ENCODE results near the gene METTL15.
A peak's percentile ranks its signal among the peaks of the same experiment; 100 is the strongest.
"Not testable (repeated sequence)": the region's sequence is repeated elsewhere in the genome, so short reads cannot be mapped to it uniquely, and the experiment has no call there.

The METTL15 gene

DNA sequence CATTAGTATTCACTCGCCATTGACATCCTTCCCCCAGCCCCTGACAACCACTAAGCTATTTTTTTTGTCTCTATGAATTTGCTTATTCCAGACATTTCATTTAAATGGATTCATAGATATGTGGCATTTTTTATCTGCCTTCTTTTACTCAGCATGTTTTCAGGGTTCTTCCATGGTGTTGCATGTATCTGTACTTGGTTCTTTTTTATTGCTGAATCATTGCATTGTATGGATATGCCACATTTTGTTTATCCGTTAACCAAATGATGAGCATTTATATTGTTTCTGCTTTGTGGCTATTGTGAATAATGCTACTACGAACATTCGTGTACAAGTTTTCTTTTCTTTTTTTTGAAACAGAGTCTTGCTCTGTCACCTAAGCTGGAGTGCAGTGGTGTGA is 5.9 kb downstream of the METTL15 start:
- Histone ChIP-seq H3K27me3 (ENCODE audit: insufficient read depth, low read length) (no peaks in the 10 kb centered on the region), H3K27ac (ENCODE audit: low read length) (no peak overlapping the region), H3K4me3 (ENCODE audit: low read length) (no peak overlapping the region)

DNA sequence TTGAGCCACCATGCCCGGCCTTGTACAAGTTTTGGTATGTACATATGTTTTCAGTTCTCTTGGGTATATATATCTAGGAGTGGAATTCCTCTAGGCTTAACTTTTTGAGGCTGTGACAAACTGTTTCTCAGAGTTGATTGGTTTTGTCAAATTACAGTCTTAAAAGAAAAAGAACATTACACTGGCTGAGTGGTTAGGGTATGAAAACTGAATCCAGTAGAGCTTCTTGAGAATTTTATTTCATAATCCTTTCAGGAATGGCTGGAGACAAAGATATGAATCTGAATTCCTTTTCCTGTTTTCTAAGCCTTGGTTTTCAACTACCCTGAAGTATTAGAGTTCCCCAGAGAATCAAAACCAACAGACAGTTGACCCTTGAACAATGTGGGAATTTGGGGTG is 6.5 kb downstream of the METTL15 start:
- Histone ChIP-seq H3K9me3 (ENCODE audit: insufficient read depth, low read depth, low read length) (no peaks in the 10 kb centered on the region), H3K36me3 (ENCODE audit: insufficient read depth, low read depth, low read length) (peaks cover 21% of the 10 kb centered on the region), H3K4me3 (ENCODE audit: low read length) (no peak overlapping the region), H3K27me3 (ENCODE audit: insufficient read depth, low read length) (no peaks in the 10 kb centered on the region), H3K9ac (ENCODE audit: low read depth, low read length) (no peak overlapping the region), H3K27ac (ENCODE audit: low read length) (no peak overlapping the region), H3K4me1 (ENCODE audit: insufficient read depth, low read length) (no peaks in the 10 kb centered on the region)

More for the DNA sequence above, 5.9 kb downstream of the METTL15 start:
- peaks cover 2% of the 10 kb centered on the region; the same call in 1 of the 2 replicates for H3K4me1 ChIP-seq (ENCODE audit: insufficient read depth, low read length)
- H3K36me3 ChIP-seq (ENCODE audit: insufficient read depth, low read depth, low read length), result peaks cover 21% of the 10 kb centered on the region
- H3K9me3 ChIP-seq (ENCODE audit: insufficient read depth, low read depth, low read length), result no peaks in the 10 kb centered on the region
- no peak overlapping the region for H3K9ac ChIP-seq (ENCODE audit: low read depth, low read length)

DNA sequence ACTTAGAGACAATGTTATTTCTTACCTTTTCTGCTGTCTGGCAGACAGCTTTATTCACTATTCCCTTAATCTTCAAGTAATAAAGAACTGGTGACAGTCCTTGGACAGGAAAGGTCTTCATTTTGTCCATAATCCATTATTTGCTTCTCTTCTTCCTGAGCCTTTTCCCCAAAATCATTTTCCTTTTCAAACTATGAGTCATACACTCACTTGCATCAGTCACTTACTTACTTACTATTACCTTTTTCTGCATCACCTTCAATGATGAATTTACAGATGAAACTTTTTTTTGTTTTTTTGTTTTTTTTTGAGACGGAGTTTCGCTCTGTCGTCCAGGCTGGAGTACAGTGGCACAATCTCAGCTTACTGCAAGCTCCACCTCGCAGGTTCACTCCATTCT is 9.5 kb downstream of the METTL15 start:
- Histone ChIP-seq H3K27ac (ENCODE audit: low read length) (no peak overlapping the region), H3K4me3 (ENCODE audit: low read length) (no peak overlapping the region), H3K9me3 (ENCODE audit: insufficient read depth, low read depth, low read length) (no peaks in the 10 kb centered on the region), H3K36me3 (ENCODE audit: insufficient read depth, low read depth, low read length) (peaks cover 21% of the 10 kb centered on the region), H3K4me1 (ENCODE audit: insufficient read depth, low read length) (no peaks in the 10 kb centered on the region), H3K27me3 (ENCODE audit: insufficient read depth, low read length) (no peaks in the 10 kb centered on the region), H3K9ac (ENCODE audit: low read depth, low read length) (no peak overlapping the region)

DNA sequence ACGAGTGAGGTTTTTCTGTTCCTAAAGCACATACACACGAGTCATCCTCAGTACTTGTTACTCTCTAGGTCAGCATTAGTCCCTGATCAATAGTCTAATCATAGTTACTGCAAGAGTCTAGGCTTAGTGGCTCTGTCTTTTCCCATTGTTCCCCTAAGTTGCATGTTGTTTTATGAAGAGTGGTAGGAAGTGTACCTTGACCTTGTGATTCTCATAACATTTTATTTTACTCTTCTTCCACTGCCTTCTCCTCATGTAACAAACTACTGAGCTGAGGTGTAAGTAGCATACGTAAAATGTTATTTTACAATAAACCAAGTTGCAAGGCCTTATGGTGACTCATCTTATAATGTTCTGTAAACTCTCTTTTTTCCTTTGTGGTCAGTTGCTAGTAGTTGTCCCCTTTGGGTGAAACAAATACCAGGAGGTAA is 15.0 kb downstream of the METTL15 start:
- Histone ChIP-seq H3K9me3 (ENCODE audit: insufficient read depth, low read depth, low read length) (no peaks in the 10 kb centered on the region), H3K9ac (ENCODE audit: low read depth, low read length) (no peak overlapping the region), H3K4me1 (ENCODE audit: insufficient read depth, low read length) (no peaks in the 10 kb centered on the region), H3K4me3 (ENCODE audit: low read length) (no peak overlapping the region), H3K27ac (ENCODE audit: low read length) (no peak overlapping the region), H3K36me3 (ENCODE audit: insufficient read depth, low read depth, low read length) (no peaks in the 10 kb centered on the region), H3K27me3 (ENCODE audit: insufficient read depth, low read length) (no peaks in the 10 kb centered on the region)

DNA sequence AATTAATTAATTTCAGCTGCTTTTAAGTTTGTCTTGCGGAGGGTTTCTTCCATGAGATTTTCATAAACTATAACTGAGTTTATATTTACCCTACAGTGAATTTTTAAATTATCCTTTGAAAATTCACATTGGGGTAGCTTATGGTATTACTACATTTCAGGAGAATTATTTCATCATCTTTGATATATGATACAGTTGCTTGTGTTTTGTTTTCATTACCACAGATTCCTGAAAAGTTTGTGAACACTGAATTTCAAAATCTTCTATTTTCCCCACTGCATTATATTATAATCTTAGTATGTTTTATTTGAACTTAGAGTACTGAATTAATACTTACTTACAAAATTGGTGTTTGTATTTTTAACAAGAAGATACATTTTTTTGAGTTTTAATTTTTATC is 24.4 kb downstream of the METTL15 start:
- peaks cover 17% of the 10 kb centered on the region; the same call in 1 of the 2 replicates for H3K36me3 ChIP-seq (ENCODE audit: insufficient read depth, low read depth, low read length)

DNA sequence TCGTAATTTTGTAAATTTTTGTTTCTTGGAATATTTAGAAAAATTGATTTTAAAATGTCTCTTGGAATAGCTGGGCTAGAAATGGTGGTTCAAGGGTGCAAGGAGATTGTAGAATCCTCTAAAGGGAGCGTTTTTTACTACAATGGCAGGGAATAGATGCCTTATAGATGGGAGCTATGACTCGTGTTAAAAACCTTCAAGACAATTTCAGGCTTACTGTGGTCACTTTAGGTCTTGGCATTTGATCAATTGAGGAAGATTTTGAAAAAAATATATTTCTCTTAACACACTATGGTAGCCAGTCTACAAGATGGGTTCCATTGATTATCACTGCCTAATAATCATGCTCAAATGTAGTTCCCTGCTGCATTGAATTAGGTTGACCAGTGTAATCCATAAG is 25.0 kb downstream of the METTL15 start:
- no peaks in the 10 kb centered on the region for H3K27me3 ChIP-seq (ENCODE audit: insufficient read depth, low read length)

More for the DNA sequence above, 24.4 kb downstream of the METTL15 start:
- Histone ChIP-seq H3K9me3 (ENCODE audit: insufficient read depth, low read depth, low read length) (peaks cover 40% of the 10 kb centered on the region), H3K4me1 (ENCODE audit: insufficient read depth, low read length) (peaks cover 7% of the 10 kb centered on the region; the same call in 1 of the 2 replicates), H3K4me3 (ENCODE audit: low read length) (no peak overlapping the region), H3K27me3 (ENCODE audit: insufficient read depth, low read length) (no peaks in the 10 kb centered on the region), H3K27ac (ENCODE audit: low read length) (no peak overlapping the region), H3K9ac (ENCODE audit: low read depth, low read length) (no peak overlapping the region)

DNA sequence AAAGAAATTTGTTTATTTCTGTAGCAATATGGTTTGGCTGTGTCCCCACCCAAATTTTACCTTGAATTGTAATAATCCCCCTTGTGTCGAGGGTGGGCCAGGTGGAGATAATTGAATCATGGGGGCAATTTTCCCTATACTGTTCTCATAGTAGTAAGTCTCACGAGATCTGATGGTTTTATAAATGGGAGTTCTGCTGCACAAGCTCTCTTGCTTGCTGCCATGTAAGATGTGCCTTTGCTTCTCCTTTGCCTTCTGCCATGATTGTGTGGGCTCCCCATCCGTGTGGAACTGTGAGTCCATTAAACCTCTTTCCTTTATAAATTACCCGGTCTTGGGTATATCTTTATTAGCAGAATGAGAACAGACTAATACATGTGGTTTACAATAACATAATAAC is 28.0 kb downstream of the METTL15 start:
- not testable (repeated sequence) for H3K4me3 ChIP-seq (ENCODE audit: low read length); H3K27me3 ChIP-seq (ENCODE audit: insufficient read depth, low read length); H3K9ac ChIP-seq (ENCODE audit: low read depth, low read length); H3K4me1 ChIP-seq (ENCODE audit: insufficient read depth, low read length); H3K27ac ChIP-seq (ENCODE audit: low read length)
- peaks cover 29% of the 10 kb centered on the region for H3K36me3 ChIP-seq (ENCODE audit: insufficient read depth, low read depth, low read length)
- H3K9me3 ChIP-seq (ENCODE audit: insufficient read depth, low read depth, low read length), result peaks cover 77% of the 10 kb centered on the region

More for the DNA sequence above, 25.0 kb downstream of the METTL15 start:
- peaks cover 46% of the 10 kb centered on the region for H3K9me3 ChIP-seq (ENCODE audit: insufficient read depth, low read depth, low read length)
- peaks cover 23% of the 10 kb centered on the region; the same call in 1 of the 2 replicates for H3K36me3 ChIP-seq (ENCODE audit: insufficient read depth, low read depth, low read length)
- peaks cover 7% of the 10 kb centered on the region; the same call in 1 of the 2 replicates for H3K4me1 ChIP-seq (ENCODE audit: insufficient read depth, low read length)
- no peak overlapping the region for H3K9ac ChIP-seq (ENCODE audit: low read depth, low read length)
- H3K4me3 ChIP-seq (ENCODE audit: low read length), result no peak overlapping the region
- H3K27ac ChIP-seq (ENCODE audit: low read length), result no peak overlapping the region

DNA sequence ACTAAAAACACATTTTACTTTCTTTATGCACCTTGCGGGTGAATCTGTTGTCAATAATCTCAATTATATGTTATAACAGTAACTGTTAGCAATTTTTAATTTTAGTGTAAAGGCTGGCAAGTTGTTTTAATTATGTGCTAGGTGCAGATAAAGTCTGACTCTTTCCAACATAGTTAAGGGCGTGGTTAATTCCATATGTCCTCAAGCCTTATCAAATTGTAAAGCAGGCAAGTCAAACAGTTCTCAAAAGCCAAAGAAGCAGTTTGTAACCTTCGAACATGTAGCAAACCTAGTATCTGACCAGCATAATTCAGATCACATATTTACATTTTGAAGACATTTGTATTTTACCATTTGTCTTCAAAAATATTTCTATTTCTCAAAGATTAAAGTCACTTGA is 29.2 kb downstream of the METTL15 start:
- H3K9ac ChIP-seq (ENCODE audit: low read depth, low read length), result no peak overlapping the region
- peaks cover 78% of the 10 kb centered on the region for H3K9me3 ChIP-seq (ENCODE audit: insufficient read depth, low read depth, low read length)

DNA sequence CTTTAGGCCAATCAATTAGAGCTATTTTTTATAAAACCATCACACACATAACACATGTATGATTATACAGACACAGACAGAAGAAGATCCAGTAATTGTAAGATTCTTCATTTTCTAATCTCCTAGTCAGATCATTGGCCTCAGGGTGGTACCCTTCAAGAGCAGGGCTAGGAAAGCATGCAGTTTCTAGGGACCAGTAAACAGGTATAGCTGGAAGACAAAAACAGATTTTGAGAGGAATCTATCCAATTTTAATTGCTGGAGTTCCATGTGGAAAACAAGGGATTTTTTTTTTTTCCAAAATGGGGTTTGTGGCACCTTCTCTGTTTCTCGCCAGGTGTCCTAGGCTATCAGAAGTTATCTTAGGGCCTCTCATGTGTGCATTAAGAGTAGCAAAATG is 29.6 kb downstream of the METTL15 start:
- Histone ChIP-seq H3K4me1 (ENCODE audit: insufficient read depth, low read length) (no peaks in the 10 kb centered on the region), H3K4me3 (ENCODE audit: low read length) (no peak overlapping the region), H3K9ac (ENCODE audit: low read depth, low read length) (no peak overlapping the region), H3K9me3 (ENCODE audit: insufficient read depth, low read depth, low read length) (peaks cover 78% of the 10 kb centered on the region), H3K27ac (ENCODE audit: low read length) (no peak overlapping the region), H3K27me3 (ENCODE audit: insufficient read depth, low read length) (no peaks in the 10 kb centered on the region), H3K36me3 (ENCODE audit: insufficient read depth, low read depth, low read length) (peaks cover 29% of the 10 kb centered on the region)

More for the DNA sequence above, 29.2 kb downstream of the METTL15 start:
- H3K4me3 ChIP-seq (ENCODE audit: low read length), result no peak overlapping the region; the same call in 1 of the 2 replicates
- no peak overlapping the region for H3K27ac ChIP-seq (ENCODE audit: low read length)
- H3K27me3 ChIP-seq (ENCODE audit: insufficient read depth, low read length), result no peaks in the 10 kb centered on the region
- peaks cover 29% of the 10 kb centered on the region for H3K36me3 ChIP-seq (ENCODE audit: insufficient read depth, low read depth, low read length)
- no peaks in the 10 kb centered on the region for H3K4me1 ChIP-seq (ENCODE audit: insufficient read depth, low read length)

DNA sequence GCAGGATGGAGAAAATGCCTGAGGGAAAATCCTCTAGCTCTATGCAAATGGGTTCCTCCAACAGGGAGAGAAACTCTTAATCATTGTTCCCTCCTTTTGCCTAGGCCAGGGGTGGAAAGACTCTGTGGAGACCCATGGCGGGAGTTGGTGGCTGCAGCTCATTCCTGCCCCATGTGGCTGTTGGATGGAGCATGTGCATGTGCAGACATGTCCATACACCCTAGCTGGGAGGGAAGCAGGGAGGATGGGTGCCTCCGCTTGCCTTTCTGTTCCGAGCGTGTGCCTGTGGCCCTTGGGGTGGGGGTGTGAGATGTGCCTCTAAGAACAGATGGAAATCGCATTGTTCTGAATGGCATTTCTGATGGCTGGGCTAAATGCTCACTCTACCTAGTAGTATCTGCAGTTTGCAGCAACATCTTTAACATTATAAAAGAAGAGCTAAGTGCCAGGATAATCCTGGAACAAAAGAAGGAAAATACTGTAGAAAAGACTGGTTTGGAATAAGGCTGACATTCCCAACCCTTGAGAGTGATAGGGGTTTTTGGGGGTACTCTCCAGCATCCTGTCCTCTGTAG is 31.7 kb downstream of the METTL15 start:
- peaks cover 60% of the 10 kb centered on the region for H3K9me3 ChIP-seq (ENCODE audit: insufficient read depth, low read depth, low read length)
- peak overlapping the region; percentile 30; the same call in 1 of the 2 replicates for H3K4me3 ChIP-seq (ENCODE audit: low read length)
- peak overlapping the region; percentile 24 for H3K9ac ChIP-seq (ENCODE audit: low read depth, low read length)
- H3K27me3 ChIP-seq (ENCODE audit: insufficient read depth, low read length), result no peaks in the 10 kb centered on the region
- no peak overlapping the region for H3K27ac ChIP-seq (ENCODE audit: low read length)
- H3K4me1 ChIP-seq (ENCODE audit: insufficient read depth, low read length), result no peaks in the 10 kb centered on the region
- H3K36me3 ChIP-seq (ENCODE audit: insufficient read depth, low read depth, low read length), result peaks cover 22% of the 10 kb centered on the region

DNA sequence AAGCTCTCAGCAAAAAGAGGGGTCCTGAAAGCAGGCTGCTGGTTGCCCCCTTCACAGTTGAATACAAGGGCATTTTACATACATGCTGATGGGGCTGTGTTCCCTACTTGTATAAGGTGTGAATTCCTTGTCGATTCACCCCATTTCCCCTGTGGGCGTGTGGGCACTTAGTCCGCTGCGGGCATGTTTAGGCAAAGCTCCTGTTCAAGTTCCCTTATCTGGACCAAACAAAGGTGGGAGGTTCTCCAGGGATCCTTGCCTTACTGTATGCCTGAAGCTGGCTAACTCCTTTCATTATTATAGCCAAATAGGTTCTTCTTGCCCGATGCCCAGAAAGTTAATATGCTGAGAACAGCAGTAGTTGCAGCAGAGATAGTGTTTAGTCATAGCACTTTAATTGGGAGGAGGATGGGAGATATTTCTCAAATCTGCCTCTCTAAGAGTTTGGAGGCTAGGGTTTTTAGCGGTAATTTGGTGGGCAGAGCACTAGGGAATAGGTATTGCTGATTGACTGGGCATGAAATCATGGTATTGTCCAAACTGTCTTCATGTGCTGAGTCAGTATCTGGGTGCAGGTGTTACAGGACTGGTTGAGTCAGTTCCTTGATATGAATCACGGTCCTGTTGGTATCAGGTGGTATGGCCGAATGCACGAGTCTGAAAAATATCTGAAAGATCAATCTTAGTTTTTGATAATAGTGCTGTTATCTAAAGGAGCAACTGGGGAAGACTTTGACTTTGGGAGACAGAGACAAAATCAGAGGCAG is 32.7 kb downstream of the METTL15 start:
- H3K4me3 ChIP-seq (ENCODE audit: low read length), result no peak overlapping the region
- no peak overlapping the region for H3K27ac ChIP-seq (ENCODE audit: low read length)
- H3K27me3 ChIP-seq (ENCODE audit: insufficient read depth, low read length), result no peaks in the 10 kb centered on the region
- peaks cover 22% of the 10 kb centered on the region for H3K36me3 ChIP-seq (ENCODE audit: insufficient read depth, low read depth, low read length)
- peak overlapping the region; percentile 17; the same call in 1 of the 2 replicates for H3K9ac ChIP-seq (ENCODE audit: low read depth, low read length)
- H3K9me3 ChIP-seq (ENCODE audit: insufficient read depth, low read depth, low read length), result peaks cover 51% of the 10 kb centered on the region
- no peaks in the 10 kb centered on the region for H3K4me1 ChIP-seq (ENCODE audit: insufficient read depth, low read length)

DNA sequence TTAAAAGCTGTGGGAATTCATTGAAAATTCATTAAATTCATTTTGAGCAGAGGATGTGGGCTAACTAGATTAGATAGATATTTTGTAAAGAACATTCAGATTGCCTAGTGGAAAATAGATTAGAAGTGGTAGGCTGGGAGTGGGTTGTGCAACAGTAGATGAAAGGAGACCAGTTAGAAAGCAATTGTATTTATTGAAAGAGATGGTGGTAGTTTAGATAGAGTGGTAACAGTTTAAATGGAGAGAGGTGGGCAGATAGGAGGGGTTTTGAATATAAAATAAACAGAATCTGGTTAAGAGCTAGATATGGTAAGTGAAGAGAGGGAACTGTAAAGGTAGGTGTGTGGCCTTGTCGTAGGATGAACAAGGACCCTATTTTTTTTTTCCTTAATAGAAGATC is 34.5 kb downstream of the METTL15 start:
- Histone ChIP-seq H3K27ac (ENCODE audit: low read length) (no peak overlapping the region), H3K4me1 (ENCODE audit: insufficient read depth, low read length) (no peaks in the 10 kb centered on the region), H3K9ac (ENCODE audit: low read depth, low read length) (no peak overlapping the region)

More for the DNA sequence above, 34.5 kb downstream of the METTL15 start:
- H3K36me3 ChIP-seq (ENCODE audit: insufficient read depth, low read depth, low read length), result peaks cover 10% of the 10 kb centered on the region
- peaks cover 35% of the 10 kb centered on the region for H3K9me3 ChIP-seq (ENCODE audit: insufficient read depth, low read depth, low read length)
- H3K4me3 ChIP-seq (ENCODE audit: low read length), result no peak overlapping the region
- no peaks in the 10 kb centered on the region for H3K27me3 ChIP-seq (ENCODE audit: insufficient read depth, low read length)

Measured in iPS-20b (cell line).